OCI-LY1 (cell line): ENCODE data around the gene L3HYPDH.

Experiments
- H2AFZ ChIP-seq: fragments of 200-600 bp; sonication (generic), shearing (Covaris generic); 2 replicates; pipeline ENCODE4 v1.6.0; 2014; ENCODE audit warnings: antibody characterized with exemption, mild to moderate bottlenecking, low read length
- H3F3A ChIP-seq: fragments of 200-600 bp; sonication (generic), shearing (Covaris generic); 2 replicates; pipeline ENCODE4 v1.6.0; 2014; ENCODE audit warnings: mild to moderate bottlenecking, antibody characterized with exemption, low read length, moderate library complexity; ENCODE audit not compliant: insufficient read depth
- H3K27ac ChIP-seq: fragments of 200-600 bp; sonication (generic); 2 replicates; pipeline ENCODE4 v1.5.1; 2014; ENCODE audit warnings: low read length, mixed run types, mild to moderate bottlenecking, low read depth; ENCODE audit not compliant: poor library complexity, severe bottlenecking
- H3K27me3 ChIP-seq: fragments of 200-600 bp; sonication (generic); 2 replicates; pipeline ENCODE4 v1.6.0; 2014; ENCODE audit warnings: antibody characterized with exemption, mild to moderate bottlenecking, low read length, moderate library complexity; ENCODE audit not compliant: insufficient read depth
- H3K36me3 ChIP-seq: fragments of 200-600 bp; sonication (generic); 2 replicates; pipeline ENCODE4 v1.6.1; 2014; ENCODE audit warnings: mild to moderate bottlenecking, antibody characterized with exemption, low read length, moderate library complexity, mixed read lengths; ENCODE audit not compliant: insufficient read depth
- H3K4me1 ChIP-seq: fragments of 200-600 bp; sonication (generic); 2 replicates; pipeline ENCODE4 v1.5.1; 2014; ENCODE audit warnings: mild to moderate bottlenecking, low read length, moderate library complexity; ENCODE audit not compliant: insufficient read depth, severe bottlenecking
- H3K4me2 ChIP-seq: fragments of 200-600 bp; sonication (generic), shearing (Covaris generic); 2 replicates; pipeline ENCODE4 v1.6.1; 2014; ENCODE audit warnings: low read length
- H3K4me3 ChIP-seq: fragments of 200-600 bp; sonication (generic); 2 replicates; pipeline ENCODE4 v1.5.1; 2014; ENCODE audit warnings: low read length, low read depth, mild to moderate bottlenecking, mixed read lengths; ENCODE audit not compliant: poor library complexity, severe bottlenecking
- H3K79me2 ChIP-seq: fragments of 200-600 bp; shearing (Covaris generic); 2 replicates; pipeline ENCODE4 v1.6.1; 2016; ENCODE audit warnings: mixed run types, low read length, mixed read lengths; ENCODE audit not compliant: insufficient read depth
- H3K9ac ChIP-seq: fragments of 200-600 bp; sonication (generic), shearing (Covaris generic); 2 replicates; pipeline ENCODE4 v1.6.1; 2014; ENCODE audit warnings: mild to moderate bottlenecking, low read length, mixed read lengths
- H3K9me2 ChIP-seq: fragments of 200-600 bp; sonication (generic), shearing (Covaris generic); 2 replicates; pipeline ENCODE4 v1.6.1; 2014; ENCODE audit warnings: low read depth, mild to moderate bottlenecking, low read length, mixed read lengths
- H3K9me3 ChIP-seq: fragments of 200-600 bp; shearing (Covaris generic); 2 replicates; pipeline ENCODE4 v1.6.1; 2014; ENCODE audit warnings: low read length, mixed read lengths
- H4K20me1 ChIP-seq: fragments of 200-600 bp; sonication (generic), shearing (Covaris generic); 2 replicates; pipeline ENCODE4 v1.6.0; 2016; ENCODE audit warnings: mild to moderate bottlenecking, low read length; ENCODE audit not compliant: insufficient read depth
- EZH2 ChIP-seq: fragments of 200-600 bp; sonication (generic), shearing (Covaris generic); IDR thresholded peaks from 2 replicates; pipeline ENCODE4 v1.8.0; 2017; ENCODE audit warnings: borderline replicate concordance, mixed run types, mild to moderate bottlenecking, antibody characterized with exemption, low read length, moderate library complexity, mixed read lengths
- TF ChIP-seq, protein P1 (sequence below): fragments of 200-600 bp; sonication (generic), shearing (Covaris generic); IDR thresholded peaks from 2 replicates; pipeline ENCODE4 v1.5.1; 2017; ENCODE audit warnings: mild to moderate bottlenecking, antibody characterized with exemption, low read length, moderate library complexity, mixed read lengths

Gene L3HYPDH

DNA sequence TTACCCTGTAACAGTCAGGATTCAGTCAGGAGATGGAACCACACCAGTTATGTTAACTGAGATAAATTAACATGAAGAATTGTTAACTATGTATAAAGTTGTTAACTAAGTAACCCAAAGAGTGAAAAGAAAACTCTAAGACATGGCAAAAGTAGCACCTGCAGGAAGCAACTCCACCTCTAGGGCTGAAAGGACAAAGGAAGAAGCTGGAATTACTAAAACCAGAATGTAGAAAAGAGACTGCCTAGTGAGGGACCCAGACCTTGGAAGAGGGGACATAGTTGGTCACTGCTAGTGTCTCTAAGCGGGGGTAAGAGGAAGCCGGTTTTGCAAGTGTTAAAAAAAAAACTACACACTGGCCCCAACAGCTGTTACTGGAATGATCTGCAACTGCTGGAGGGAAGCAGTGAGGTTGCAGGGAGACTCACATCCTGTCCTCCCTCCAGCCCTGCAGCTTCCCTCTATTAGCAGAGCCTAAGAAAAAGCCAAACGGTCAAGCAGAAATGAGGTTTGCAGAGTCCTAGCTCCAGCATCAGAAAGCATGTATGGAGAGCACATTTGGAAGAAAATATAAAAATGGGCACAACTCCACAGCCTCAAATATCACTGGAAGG lies 58.8 kb downstream of the L3HYPDH start:
- Histone ChIP-seq H3K4me1 (peaks cover 27% of the 10 kb centered on the region), H3K4me2 (no peak overlapping the region), H3F3A (no peaks in the 10 kb centered on the region), H3K27me3 (no peaks in the 10 kb centered on the region), H2AFZ (no peak overlapping the region), H3K9me2 (no peaks in the 10 kb centered on the region), H3K9me3 (no peaks in the 10 kb centered on the region), H3K36me3 (no peaks in the 10 kb centered on the region), H3K79me2 (no peaks in the 10 kb centered on the region), H3K27ac (no peak overlapping the region), H3K4me3 (no peak overlapping the region), H4K20me1 (no peaks in the 10 kb centered on the region), H3K9ac (no peak overlapping the region)
- TF ChIP-seq, protein P1, sequence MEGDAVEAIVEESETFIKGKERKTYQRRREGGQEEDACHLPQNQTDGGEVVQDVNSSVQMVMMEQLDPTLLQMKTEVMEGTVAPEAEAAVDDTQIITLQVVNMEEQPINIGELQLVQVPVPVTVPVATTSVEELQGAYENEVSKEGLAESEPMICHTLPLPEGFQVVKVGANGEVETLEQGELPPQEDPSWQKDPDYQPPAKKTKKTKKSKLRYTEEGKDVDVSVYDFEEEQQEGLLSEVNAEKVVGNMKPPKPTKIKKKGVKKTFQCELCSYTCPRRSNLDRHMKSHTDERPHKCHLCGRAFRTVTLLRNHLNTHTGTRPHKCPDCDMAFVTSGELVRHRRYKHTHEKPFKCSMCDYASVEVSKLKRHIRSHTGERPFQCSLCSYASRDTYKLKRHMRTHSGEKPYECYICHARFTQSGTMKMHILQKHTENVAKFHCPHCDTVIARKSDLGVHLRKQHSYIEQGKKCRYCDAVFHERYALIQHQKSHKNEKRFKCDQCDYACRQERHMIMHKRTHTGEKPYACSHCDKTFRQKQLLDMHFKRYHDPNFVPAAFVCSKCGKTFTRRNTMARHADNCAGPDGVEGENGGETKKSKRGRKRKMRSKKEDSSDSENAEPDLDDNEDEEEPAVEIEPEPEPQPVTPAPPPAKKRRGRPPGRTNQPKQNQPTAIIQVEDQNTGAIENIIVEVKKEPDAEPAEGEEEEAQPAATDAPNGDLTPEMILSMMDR = no peak
- no peak for TF ChIP-seq EZH2

DNA sequence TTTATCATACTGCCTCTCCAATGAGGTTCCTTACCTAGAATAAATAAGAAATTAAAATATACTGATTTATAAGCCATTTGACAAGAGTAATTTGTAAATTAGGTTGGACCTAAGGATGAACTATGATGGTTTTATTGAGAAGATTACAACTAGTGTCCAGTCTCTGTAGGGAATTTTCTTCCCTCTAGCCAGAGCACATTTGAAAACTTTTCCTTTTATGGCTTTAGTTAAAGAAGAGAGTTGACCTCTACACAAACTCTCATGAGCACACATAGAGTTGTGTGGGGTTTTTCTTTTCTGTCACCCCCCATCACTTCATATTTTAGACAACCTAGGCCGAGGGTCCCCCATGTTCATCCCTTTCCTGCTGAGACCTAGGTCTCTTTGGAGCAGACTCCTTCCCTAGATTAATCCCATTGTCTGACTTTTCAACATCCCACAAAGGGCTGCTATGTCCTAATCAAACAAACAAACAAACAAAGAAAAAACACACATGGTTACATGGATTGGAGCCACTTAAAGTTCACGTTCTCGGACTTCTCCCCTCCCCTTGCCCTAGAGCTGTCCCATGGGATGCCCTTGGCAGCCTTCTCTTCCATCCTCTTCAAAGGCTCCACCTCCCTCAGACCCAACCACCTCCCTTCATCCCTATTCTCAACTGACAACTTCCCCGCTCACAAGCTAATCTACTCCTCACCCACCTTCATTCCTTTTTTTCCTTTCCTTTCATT lies 59.7 kb downstream of the L3HYPDH start:
- no peaks in the 10 kb centered on the region for H3K27me3 ChIP-seq
- no peaks in the 10 kb centered on the region for H3K36me3 ChIP-seq
- H3K27ac ChIP-seq = no peak overlapping the region
- no peak overlapping the region for H3K4me2 ChIP-seq
- H3K9me2 ChIP-seq = no peaks in the 10 kb centered on the region
- H2AFZ ChIP-seq = no peak overlapping the region
- TF ChIP-seq, protein P1 = no peak
- no peak for TF ChIP-seq EZH2
- no peak overlapping the region for H3K4me3 ChIP-seq
- H3F3A ChIP-seq = no peaks in the 10 kb centered on the region
- peaks cover 27% of the 10 kb centered on the region for H3K4me1 ChIP-seq
- no peaks in the 10 kb centered on the region for H3K79me2 ChIP-seq
- no peaks in the 10 kb centered on the region for H4K20me1 ChIP-seq
- no peak overlapping the region for H3K9ac ChIP-seq
- no peaks in the 10 kb centered on the region for H3K9me3 ChIP-seq
